Stimulated activated naive CD4-positive, alpha-beta T cell treated with Interleukin-2 at 50 U/mL for 16 hours (primary cell): Measurements from ENCODE around the gene NF2.

Experiments
- DNase-seq: peaks from one replicate; lab custom pipeline; 2025; lab: John Stamatoyannopoulos, UW

Gene NF2

DNA sequence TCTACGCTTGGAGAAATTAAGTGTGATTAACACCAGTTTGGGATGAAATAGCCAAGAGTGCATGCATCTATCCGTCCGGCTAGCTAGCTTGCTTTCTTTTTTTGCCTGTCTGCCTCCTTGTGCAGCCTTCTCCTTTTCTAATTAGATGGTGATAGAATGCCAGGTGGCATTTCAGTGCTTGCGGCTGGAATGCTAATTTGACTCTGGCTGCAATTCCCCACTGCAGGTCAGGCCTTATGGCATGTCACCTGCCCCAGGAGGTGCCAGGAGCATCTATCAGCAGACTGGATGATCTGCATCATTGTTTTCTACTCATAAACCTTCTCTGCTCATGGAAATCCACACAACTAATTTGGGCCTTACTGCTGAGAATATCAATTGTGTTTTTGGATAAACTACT lies 65.2 kb downstream of the NF2 start:
- DNase-seq = no peak

DNA sequence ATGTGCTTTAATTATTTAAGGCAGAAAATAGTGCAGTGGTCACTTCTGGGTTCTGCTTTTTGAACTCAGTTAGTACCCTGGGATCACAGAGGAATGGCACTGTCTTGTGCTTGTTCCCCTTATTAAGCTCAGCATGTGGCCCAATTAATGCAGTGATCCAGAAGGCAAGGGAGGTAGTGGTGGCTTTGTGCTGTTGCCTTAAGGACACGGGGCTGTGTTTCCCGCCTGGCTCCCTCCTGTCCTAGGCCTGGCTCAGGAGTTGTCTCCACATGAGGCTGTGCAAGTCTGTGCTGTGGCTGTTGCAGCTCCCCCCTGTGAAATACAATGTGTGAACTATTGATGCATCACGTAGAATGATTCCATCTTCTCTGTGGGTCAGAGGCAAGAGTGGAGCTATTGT lies 67.2 kb downstream of the NF2 start:
- DNase-seq = no peak

DNA sequence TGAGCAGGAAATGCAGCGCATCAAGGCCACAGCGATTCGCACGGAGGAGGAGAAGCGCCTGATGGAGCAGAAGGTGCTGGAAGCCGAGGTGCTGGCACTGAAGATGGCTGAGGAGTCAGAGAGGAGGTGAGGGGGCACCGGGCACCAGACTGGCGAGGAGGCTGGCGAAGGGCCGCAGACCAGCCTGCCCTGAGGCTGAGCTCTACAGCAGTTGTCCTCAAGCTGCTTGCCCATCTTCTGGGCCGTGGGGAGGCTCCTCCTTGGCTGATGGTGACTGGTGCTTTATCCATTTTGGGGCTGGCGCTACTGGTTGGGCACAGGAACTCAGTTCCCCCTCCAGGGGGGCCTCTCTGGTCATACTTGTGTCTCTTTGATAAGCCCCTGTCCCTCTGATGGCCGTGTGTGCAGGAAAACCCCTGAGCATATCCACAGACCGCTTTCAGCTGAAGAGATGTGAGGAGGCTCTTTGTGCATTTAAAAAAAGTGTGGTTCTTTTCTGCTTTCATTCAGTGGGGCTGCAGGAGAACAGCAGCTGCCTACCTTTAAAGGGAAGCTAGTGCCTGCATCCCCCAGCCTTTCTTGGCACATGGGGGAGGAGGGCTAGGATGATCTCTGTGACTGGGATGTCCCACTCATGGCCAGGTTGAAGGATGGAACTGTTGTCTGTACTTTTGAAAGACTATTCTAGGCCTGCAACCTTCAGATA lies 70.1 kb downstream of the NF2 start:
- DNase-seq = no peak

DNA sequence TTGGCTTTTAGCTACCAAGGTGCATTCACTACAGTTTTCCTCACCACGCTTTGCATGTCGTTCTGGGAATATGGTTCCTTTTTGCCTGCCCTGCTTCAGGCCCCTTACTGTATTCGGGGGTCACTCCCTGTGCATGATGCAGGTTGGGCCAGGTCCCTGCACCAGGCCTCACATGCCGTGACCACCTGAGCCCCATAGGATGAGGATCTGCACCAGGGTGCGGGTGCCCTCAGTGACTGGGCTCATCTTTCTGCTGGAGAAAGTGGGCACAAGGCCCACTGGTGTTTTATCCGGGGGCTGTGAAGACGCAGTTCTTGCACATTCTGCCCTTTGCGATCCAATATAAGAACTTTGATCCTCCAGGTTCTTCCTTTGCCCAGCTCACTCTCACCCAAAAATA lies 70.7 kb downstream of the NF2 start:
- DNase-seq = no peak

DNA sequence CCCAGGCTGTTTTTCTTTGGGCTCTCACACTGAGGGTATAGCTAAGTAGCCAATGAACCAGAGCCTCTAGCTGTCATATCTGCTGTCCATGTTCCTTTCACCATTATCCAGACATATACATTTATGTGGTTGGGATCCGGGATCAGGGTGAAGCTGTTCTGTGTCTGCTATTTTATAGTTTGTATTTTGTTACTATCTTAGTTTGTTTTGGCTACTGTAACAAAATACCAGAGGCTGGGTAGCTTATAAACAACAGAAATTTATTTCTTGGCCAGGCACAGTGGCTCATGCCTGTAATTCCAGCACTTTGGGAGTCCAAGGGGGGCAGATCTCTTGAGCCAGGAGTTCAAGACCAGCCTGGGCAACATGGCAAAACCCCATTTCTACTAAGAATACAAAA lies 75.9 kb downstream of the NF2 start:
- DNase-seq = no peak

DNA sequence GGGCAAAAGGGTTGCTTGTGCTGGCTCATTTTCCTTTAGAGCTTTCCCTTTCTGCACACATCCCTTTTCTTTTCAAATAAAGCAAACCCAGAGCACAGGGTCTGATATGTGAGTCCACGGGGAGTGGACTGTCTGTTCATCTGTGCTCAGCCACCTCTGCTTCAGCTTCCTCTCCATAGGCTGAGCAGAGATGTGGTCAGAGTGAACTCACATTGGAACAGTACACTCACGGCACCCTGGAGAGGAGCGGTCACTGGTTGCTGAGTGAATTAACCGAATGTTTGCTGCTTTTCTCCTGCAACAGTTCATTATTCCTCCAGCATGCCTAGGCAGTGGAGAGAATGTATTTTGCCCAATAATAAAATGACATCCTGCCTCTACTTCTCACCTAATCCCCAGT lies 80.1 kb downstream of the NF2 start:
- DNase-seq = no peak

DNA sequence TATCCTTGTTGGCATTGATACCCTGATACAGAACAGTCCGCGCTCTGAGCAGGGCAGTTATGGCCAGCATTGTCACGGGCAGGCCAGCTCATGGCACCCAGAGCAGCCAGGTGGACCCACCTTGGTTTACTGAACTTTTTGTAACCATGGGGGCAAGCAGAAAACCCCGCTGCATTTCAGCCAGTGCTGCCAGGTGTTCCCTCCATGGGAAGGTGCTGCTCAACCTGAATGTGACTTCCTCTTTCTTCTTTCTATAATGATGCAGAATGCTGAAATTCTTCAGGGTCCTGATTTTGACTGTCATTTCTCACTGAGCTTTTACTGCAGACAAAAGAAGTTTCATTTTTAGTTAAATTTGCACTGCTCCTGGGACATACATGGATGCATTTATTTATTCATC lies 80.8 kb downstream of the NF2 start:
- no peak for DNase-seq

DNA sequence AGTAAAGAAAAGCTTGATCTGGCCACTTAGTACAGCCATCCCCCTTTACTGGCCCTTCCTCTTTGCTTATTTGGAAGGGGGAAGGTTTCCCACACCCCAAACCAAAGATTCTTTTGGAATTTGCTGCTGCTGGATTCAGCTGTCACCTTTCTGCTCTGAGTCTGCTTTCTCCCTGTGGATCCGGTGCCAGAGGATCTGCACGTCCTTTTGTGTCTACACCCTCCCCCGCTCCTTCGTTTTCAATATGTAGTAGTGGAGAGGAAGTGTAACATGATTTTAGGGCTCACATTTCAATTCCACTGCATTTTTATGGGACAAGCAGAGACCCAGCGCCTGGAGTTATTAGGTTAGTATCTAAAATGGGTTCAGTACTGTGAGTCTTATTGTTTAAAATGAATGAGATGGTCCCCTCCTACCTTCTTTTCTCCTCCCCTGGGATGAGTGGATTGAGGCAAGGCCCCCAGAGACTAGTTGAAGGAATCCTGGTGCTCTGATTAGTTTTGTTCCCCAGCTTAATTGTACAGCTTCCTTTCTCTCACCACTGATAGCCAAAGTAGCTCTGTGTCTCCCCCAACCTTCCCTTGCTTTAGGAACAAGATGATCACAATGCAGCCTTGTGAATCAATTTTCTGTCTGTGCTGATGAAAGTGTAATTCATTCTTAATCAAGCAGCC lies 85.9 kb downstream of the NF2 start:
- DNase-seq = no peak

- peak; percentile 11 for DNase-seq
Measured at GRCh38 chr22:29689880-29690213, 86.4 kb downstream of the NF2 start.

- no peak for DNase-seq
Measured at GRCh38 chr22:29690476-29690875, 87.0 kb downstream of the NF2 start.

GRCh38 chr22:29691636-29692326 lies 88.3 kb downstream of the NF2 start:
- no peak for DNase-seq

GRCh38 chr22:29692327-29692640 lies 88.9 kb downstream of the NF2 start:
- no peak for DNase-seq

GRCh38 chr22:29693161-29693560 lies 89.7 kb downstream of the NF2 start:
- no peak for DNase-seq

DNA sequence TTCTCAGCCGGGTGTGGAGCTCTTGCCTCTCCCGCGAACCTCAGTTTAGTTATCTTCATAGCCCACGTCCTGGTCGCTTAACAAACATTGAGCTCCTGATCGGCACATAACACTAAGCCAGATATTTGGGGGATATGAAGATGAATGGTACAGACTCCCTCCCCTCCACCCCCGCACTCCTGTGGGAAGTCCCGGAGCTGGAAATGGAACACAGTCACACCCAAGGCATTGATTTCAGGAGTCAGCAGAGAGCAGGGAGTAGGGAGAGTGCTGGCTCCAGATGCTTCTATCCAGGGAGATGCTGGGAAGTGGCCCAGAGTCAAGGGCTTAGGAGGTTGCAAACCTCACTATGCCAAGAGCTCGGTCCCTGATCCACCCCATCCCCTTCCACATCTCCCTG lies 90.2 kb downstream of the NF2 start:
- no peak for DNase-seq

DNA sequence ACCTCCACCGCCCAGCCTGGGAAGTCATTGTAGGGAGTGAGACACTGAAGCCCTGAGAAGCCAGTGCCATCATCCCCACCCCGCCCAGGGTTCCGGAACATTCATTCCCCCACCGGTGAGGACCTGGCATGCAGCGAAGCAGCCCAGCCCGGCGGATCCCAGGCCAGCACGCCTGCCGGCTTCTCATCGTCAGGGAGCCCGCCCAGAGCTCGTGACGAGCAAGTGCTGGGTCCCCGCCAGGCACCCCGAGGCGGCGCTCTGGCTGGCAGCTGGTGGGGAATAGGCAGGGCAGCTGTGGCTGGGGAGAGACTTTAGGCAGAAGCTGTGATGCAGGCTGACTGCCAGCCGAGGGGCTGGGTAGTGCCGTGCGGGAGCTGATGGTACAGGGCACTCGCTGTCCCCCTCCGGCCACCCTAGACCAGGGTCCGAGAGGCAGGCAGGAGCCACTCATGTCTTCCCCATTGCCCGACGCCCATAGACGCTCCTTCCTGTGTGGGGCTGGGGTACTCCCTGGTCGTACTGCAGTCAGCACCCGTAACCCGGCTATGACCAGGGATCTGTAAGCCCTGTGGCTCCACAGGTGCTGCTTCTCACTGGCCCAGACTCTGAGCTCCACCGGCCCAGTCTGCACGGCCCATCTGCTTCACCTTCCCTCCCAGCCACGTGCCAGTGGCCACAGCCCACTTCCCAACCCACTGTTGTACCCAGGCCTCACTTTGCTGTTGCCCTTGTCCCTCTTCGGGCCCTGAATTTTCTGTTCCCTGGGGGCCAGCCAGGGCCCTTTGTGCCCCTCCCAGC lies 91.9 kb downstream of the NF2 start:
- no peak for DNase-seq

DNA sequence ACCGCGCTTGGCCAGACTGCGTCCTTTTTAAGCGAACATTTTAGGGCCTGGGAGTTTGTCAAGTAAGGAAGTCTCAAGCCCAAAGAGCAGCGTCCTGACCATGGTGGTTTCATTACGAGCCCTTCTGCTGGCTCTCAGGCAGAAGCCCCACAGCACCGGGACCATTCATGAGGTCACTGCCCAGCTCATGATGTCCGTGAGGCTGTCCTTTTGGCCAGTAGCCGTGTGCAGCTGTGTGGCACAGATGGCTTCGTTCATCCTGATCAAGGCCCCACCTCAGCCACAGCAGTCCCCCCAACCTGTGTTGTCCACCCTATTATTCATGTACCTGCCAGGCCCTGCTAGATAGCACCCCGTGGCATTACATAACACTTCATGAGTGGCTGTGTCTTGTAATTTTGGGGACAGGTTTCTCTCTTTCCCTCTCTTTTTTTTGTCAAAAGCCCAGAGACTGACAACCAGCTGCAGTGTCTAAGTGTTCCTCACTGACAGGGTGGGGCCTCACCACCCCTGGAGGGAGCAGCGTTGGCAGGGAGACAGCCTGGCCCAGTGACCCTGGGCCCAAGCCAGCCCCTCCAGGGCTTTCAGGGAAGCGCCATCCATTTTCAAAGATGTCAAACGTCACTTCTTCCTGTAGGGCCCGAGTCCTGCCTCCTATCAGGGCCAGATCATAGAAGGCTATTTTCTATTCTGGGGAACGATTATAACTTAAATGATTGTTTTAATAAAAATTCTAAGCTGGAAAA lies 94.6 kb downstream of the NF2 start:
- no peak for DNase-seq

GRCh38 chr22:29700206-29700899 lies 96.9 kb downstream of the NF2 start:
- no peak for DNase-seq

DNA sequence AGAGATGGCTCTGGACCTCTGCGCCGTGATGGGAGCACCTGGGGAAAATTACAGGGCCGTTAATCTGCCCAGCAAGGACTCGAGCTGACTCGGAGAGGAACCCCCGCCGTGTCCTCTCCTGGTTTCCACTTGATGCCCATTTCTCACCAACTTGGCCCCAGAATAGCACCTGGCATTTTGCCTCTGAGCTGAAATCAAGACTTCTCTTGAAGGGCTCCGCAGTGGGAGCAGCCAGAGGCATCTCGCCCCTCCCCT lies 97.4 kb downstream of the NF2 start:
- DNase-seq = no peak

GRCh38 chr22:29701155-29701999 lies 97.9 kb downstream of the NF2 start:
- DNase-seq = no peak

DNA sequence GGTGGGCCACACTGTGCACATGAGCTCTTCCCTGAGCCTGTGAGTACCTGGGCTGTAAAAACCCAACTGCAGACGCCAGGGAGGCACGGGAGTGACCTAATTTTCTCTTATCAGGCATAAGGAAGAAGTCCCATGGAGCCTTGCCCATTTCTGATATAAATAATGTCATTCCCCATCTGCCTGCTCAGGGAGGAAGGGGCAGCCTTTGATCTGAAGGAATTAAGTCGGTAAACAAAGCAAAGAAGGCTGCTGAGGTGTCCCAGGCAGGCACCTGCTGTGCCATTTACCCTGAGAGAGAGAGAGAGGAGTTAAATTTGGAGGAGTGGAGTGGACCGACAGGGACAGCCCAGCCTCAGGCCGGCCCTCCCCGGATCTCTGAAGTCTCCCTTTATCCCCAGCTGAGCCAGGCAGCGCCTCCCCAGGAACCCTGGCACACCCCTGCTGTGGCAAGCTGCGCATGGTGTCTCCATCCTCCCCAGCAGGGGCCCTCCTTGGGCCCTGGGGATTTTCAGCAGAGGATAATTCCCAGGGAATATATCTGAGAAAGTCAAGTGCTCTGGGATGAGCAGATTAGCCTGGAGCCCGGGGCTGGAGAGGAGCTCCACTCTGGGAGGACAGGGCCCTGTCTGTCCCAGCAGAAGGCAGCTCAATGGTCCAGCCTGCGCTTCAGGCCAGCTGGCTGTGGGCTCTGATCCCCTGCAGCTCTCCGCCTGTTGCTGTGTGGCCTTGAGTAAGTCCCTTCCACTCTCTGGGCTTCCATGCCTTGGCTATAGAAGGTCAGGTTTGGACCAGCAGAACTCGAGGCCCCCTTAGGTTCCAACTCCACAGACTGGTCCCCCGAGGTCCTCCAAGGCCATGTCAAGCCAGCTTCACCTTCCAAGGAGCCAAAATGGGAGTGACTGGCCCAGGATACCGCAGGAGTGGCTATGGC lies 98.8 kb downstream of the NF2 start:
- no peak for DNase-seq
